ENCODE data around the gene PLA2G2C. TPM values are rescaled to one million over a fixed set of nuclear protein-coding genes. Genes with fewer than 3 reads are reported as not detected.

The PLA2G2C gene
- total and polyA plus RNA-seq, 2 donors (not counting 3 experiments of a cell fraction or from before 2014, with no cell fraction given): not detected

DNA sequence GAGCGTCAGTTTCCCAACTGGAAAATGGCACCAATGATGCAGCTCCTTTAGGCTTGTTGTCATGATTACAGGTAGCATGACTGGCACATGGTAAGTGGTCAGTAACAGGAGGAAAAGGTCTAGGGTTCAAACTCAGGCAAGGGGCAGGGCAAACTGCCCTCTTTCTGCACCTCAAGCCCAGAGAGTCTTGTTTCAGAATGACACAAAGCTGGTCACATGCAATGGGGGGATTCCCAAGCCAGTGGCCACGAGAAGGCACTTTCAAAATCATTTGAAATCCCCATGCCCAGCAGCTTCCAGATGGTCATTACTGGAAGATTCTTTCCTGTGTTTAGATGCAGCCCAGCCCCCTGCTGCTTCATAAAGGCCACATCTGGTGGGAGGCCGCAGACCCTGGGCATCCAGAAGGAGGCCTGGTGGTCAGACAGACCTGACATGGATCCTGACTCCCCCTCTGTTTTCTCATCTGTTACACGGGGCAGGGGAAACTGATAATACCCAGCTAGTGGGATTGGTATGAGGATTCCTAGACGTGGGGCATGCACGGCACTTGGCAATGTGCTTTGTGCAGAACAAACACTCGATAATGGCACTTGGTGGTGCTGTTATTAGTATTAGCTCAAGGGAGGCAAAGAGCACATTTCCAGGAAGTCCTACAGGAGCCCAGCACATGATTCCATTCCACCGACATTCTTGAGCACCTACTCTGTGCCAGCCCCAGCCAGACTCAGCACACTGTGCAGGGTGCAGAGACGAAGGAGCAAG lies 60.1 kb downstream of the PLA2G2C start:
- H3K9ac ChIP-seq (replicated peaks; ENCODE audit: extremely low read depth, insufficient read depth, low read length): no peak overlapping the region
- no peak overlapping the region for H3K27ac ChIP-seq (ENCODE audit: insufficient read depth, low read depth, low read length)
- H3K79me2 ChIP-seq (ENCODE audit: control insufficient read depth, insufficient read depth, low read length): no peaks in the 10 kb centered on the region
- no peak overlapping the region for H2AFZ ChIP-seq (ENCODE audit: low read depth, low read length)
- peaks cover 0 to 3% of the 10 kb centered on the region in 2 experiments for H3K27me3 ChIP-seq (ENCODE audit: control insufficient read depth in 2 of 2, insufficient read depth in 2 of 2, low read length in 2 of 2)
- TF ChIP-seq, protein P1, sequence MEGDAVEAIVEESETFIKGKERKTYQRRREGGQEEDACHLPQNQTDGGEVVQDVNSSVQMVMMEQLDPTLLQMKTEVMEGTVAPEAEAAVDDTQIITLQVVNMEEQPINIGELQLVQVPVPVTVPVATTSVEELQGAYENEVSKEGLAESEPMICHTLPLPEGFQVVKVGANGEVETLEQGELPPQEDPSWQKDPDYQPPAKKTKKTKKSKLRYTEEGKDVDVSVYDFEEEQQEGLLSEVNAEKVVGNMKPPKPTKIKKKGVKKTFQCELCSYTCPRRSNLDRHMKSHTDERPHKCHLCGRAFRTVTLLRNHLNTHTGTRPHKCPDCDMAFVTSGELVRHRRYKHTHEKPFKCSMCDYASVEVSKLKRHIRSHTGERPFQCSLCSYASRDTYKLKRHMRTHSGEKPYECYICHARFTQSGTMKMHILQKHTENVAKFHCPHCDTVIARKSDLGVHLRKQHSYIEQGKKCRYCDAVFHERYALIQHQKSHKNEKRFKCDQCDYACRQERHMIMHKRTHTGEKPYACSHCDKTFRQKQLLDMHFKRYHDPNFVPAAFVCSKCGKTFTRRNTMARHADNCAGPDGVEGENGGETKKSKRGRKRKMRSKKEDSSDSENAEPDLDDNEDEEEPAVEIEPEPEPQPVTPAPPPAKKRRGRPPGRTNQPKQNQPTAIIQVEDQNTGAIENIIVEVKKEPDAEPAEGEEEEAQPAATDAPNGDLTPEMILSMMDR (IDR thresholded peaks at IDR 0.05; ENCODE audit: extremely low read depth in 1 of 2, insufficient read depth in 1 of 2, low read depth in 1 of 2, low read length in 2 of 2): no peak
- TF ChIP-seq, protein P2, sequence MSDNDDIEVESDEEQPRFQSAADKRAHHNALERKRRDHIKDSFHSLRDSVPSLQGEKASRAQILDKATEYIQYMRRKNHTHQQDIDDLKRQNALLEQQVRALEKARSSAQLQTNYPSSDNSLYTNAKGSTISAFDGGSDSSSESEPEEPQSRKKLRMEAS (IDR thresholded peaks at IDR 0.05; ENCODE audit: insufficient read depth, insufficient read length): no peak
- TF ChIP-seq POLR2A (IDR thresholded peaks at IDR 0.05; ENCODE audit: low read depth, low read length): no peak
- TF ChIP-seq POLR2AphosphoS5 (IDR thresholded peaks at IDR 0.05; ENCODE audit: insufficient read depth, low read depth, low read length): no peak
- no peak for TF ChIP-seq FOS (IDR thresholded peaks at IDR 0.05; ENCODE audit: borderline replicate concordance, insufficient read depth, low read length)
- TF ChIP-seq GATA2 (IDR thresholded peaks at IDR 0.05; ENCODE audit: insufficient read depth, insufficient read length, low read depth, low read length): no peak
- no peak for TF ChIP-seq JUN (IDR thresholded peaks at IDR 0.05; ENCODE audit: borderline replicate concordance, insufficient read depth, insufficient read length, low read depth)
- TF ChIP-seq EZH2 (IDR thresholded peaks at IDR 0.05; ENCODE audit: borderline replicate concordance, low read depth, low read length, severe bottlenecking): no peak
- TF ChIP-seq MYC (IDR thresholded peaks at IDR 0.05; ENCODE audit: low read depth, low read length): no peak
- intact Hi-C loops (cut with micrococcal nuclease): no loop called here
- no TSS peak for BruUV-seq (replicated peaks)
- no peaks in the 10 kb centered on the region for H4K20me1 ChIP-seq (replicated peaks; ENCODE audit: control insufficient read depth, extremely low read depth, insufficient read depth, low read length)
- no peak for DNase-seq (ENCODE audit: low read depth, low spot score)
- no peaks in the 10 kb centered on the region for H3K9me3 ChIP-seq (replicated peaks; ENCODE audit: control insufficient read depth, insufficient read depth, low read length)
- dilution Hi-C loops (cut with MboI; ENCODE audit: extremely low pct_ligation_motif_present, low sequenced_read_pairs): no loop called here
- no peaks in the 10 kb centered on the region for H3K9me1 ChIP-seq (replicated peaks; ENCODE audit: control insufficient read depth, extremely low read depth, insufficient read depth, low read length)
- no peaks in the 10 kb centered on the region for H3K4me1 ChIP-seq (ENCODE audit: control insufficient read depth, extremely low read depth, insufficient read depth, low read length)
- no peak overlapping the region for H3K4me2 ChIP-seq (ENCODE audit: insufficient read depth, low read length)
- CTCF ChIA-PET: interaction anchor here (1.3 kb wide), 1 partner anchor 26 kb away, joined by 3 read pairs; no protein-coding TSS in a partner anchor
- no peaks in the 10 kb centered on the region for H3K36me3 ChIP-seq (ENCODE audit: control insufficient read depth in 2 of 2, extremely low read depth in 1 of 2, insufficient read depth in 2 of 2, low read length in 2 of 2)
- POLR2A ChIA-PET: no interaction called here
- FAIRE-seq: no peak
- H3K4me3 ChIP-seq (replicated peaks in 1 of 3; ENCODE audit: insufficient read depth in 1 of 3, low read depth in 1 of 3, low read length in 3 of 3): no peak overlapping the region

All from endothelial cell of umbilical vein (primary cell).